ENCODE measurements around the gene UBTD2. TPM values are rescaled to one million over a fixed set of nuclear protein-coding genes. Genes with fewer than 3 reads are reported as not detected.
"Not testable (repeated sequence)": the region's sequence is repeated elsewhere in the genome, so short reads cannot be mapped to it uniquely, and the experiment has no call there.

The UBTD2 gene
- total and polyA plus RNA-seq, 4 donors, result 8.8 to 21.1 (median 16.6) TPM

DNA sequence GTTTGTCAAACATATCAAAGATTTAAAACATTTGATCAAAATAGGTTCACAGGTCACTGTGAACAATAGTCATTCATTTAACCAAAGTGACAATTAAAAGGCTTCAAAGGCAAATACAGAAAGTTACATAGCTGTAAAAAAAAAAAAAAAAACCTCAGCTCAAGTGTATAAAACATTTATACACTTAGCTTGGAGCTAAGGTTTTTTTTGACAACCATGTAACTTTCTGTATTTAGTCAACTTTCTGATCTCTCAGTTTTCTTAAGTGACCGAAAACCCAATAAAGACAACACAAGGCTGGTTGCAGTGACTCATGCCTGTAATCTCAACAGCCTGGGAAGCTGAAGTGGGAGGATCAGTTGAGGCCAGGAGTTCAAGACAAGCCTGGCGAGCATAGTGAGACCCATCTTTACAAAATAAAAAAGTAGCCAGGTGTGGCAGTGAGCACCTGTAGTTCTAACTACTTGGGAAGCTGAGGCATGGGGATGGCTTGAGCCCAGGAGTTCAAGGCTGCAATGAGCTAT is 16.4 kb upstream of the UBTD2 start:
- H3K36me3 ChIP-seq (ENCODE audit: control insufficient read depth in 1 of 2, insufficient read depth in 2 of 2, low read length in 1 of 2), result no peaks in the 10 kb centered on the region
- ATAC-seq (ENCODE audit: low FRiP score) (no peak), DNase-seq (no peak)
- no peak overlapping the region for H3K4me3 ChIP-seq (ENCODE audit: low read length in 2 of 2)
- peaks cover 3 to 5% of the 10 kb centered on the region in 2 donors for H3K4me1 ChIP-seq (ENCODE audit: control insufficient read depth in 1 of 2, insufficient read depth in 2 of 2, low read length in 2 of 2)
- H3K27ac ChIP-seq (ENCODE audit: low read depth in 1 of 2, low read length in 2 of 2), result no peak overlapping the region
- no peaks in the 10 kb centered on the region for H3K9me3 ChIP-seq (ENCODE audit: control insufficient read depth, low read length)
- peaks cover 0 to 2% of the 10 kb centered on the region in 2 donors for H3K27me3 ChIP-seq (ENCODE audit: control insufficient read depth in 1 of 2, insufficient read depth in 2 of 2, low read length in 1 of 2)
- intact Hi-C loops (cut with DNase I), result loop anchor here in 1 of 2 donors (10.0 kb wide), 1 partner anchor 145 kb away; no protein-coding TSS in a partner anchor
- 21 to 29% methylated on average over 2 of the region's 2 CpGs for WGBS, 2 donors

DNA sequence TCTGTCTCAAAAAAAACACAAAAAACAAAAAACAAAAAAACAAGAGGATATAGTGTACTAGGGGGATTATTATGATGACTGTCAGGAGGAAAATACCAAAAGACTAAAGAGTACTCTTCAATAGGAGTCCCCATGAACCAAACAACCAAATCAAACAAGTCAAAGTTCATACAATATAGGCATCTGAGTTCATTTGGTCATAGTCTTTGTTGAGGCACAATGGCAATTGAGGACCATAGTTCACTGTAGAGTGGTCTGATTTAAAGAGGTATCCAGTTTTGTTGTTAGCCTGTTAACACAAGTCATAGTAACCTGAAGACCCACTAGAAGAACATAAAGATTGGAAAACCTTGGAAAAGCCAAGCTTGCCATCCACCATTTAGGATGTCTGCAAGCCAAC is 11.3 kb upstream of the UBTD2 start:
- Histone ChIP-seq H3K27me3 (ENCODE audit: control insufficient read depth in 1 of 2, insufficient read depth in 2 of 2, low read length in 1 of 2) (peaks cover 0 to 2% of the 10 kb centered on the region in 2 donors), H3K27ac (ENCODE audit: low read depth in 1 of 2, low read length in 2 of 2) (no peak overlapping the region), H3K4me1 (ENCODE audit: control insufficient read depth in 1 of 2, insufficient read depth in 2 of 2, low read length in 2 of 2) (peaks cover 0 to 3% of the 10 kb centered on the region in 2 donors), H3K36me3 (ENCODE audit: control insufficient read depth in 1 of 2, insufficient read depth in 2 of 2, low read length in 1 of 2) (no peaks in the 10 kb centered on the region), H3K9me3 (ENCODE audit: control insufficient read depth, low read length) (no peaks in the 10 kb centered on the region), H3K4me3 (ENCODE audit: low read length in 2 of 2) (no peak overlapping the region)
- no peak for ATAC-seq (ENCODE audit: low FRiP score)
- no peak for DNase-seq
- intact Hi-C loops (cut with DNase I), result loop anchor here in 1 of 2 donors (5.0 to 10.0 kb wide), 2 partner anchors 150 to 188 kb away; no protein-coding TSS in a partner anchor

DNA sequence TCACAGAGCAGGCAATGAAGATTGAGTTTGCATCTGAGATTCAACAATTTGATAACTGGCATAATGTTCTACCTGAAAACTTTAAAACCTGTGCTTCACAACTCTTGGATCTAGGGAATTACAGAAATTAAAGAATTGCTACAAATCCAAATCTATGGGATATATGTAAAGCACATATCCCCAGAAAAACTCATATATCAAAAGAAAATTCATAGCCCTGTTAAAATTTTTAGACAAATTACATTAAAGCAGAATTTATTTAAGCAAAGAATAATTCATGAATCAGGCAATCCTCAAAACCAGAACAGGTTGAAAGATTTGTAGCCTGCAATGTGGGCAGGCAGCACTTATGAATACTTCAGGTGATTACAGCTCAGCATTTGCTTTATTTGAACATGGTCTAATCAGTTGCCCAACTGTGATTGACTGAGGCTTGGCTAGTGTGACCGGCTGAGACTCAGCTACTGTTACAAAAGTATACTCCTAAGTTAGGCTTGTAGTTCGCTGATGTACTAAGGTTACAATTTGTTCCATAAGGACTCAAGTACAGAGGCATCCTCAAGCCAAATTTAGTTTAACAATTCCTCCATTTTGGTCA is 10.3 kb upstream of the UBTD2 start:
- peaks cover 0 to 3% of the 10 kb centered on the region in 2 donors for H3K4me1 ChIP-seq (ENCODE audit: control insufficient read depth in 1 of 2, insufficient read depth in 2 of 2, low read length in 2 of 2)
- ATAC-seq (ENCODE audit: low FRiP score) (no peak), DNase-seq (no peak)
- intact Hi-C loops (cut with DNase I), result loop anchor here in 1 of 2 donors (5.0 to 10.0 kb wide), 2 partner anchors 151 to 187 kb away; no protein-coding TSS in a partner anchor
- 75 to 76% methylated on average over 2 of the region's 2 CpGs for WGBS, 2 donors
- H3K27ac ChIP-seq (ENCODE audit: low read depth in 1 of 2, low read length in 2 of 2), result no peak overlapping the region
- H3K27me3 ChIP-seq (ENCODE audit: control insufficient read depth in 1 of 2, insufficient read depth in 2 of 2, low read length in 1 of 2), result peaks cover 0 to 2% of the 10 kb centered on the region in 2 donors
- no peak overlapping the region for H3K4me3 ChIP-seq (ENCODE audit: low read length in 2 of 2)
- no peaks in the 10 kb centered on the region for H3K9me3 ChIP-seq (ENCODE audit: control insufficient read depth, low read length)
- H3K36me3 ChIP-seq (ENCODE audit: control insufficient read depth in 1 of 2, insufficient read depth in 2 of 2, low read length in 1 of 2), result no peaks in the 10 kb centered on the region

DNA sequence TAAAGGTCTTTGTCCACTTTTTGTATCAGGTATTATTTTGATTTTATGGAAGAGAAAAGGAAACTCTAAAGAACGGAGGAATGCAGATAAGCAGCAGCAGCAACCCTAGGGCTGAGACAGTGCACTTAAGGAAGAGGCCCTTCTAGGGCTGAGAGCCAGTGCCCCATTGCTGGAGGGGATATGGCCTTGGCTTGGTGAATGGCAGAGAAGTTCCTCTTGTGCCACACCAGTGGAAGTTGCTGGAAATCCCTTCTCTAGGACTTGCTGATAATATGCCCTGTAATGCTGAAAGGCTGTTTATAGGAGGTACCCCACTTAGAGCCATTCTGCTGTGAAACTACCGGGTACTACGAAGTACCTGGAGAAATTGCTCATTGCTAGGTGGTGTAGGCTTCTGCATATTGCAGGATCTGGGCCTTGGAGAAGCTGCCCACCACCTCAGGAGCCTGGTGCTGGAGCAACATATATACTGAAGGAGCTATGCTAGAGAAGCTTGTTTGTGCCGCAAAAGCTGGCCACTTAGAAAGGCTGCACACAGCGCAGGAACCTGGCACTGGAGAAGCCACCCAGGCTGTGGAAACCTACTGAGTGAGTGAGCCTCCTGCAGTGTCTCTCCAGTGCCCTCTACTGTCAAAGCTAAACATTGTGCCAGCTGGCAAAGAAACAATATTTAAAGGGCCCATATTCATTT is 9.6 kb upstream of the UBTD2 start:
- Histone ChIP-seq H3K4me3 (ENCODE audit: low read length in 2 of 2) (no peak overlapping the region), H3K4me1 (ENCODE audit: control insufficient read depth in 1 of 2, insufficient read depth in 2 of 2, low read length in 2 of 2) (no peaks in the 10 kb centered on the region), H3K27ac (ENCODE audit: low read depth in 1 of 2, low read length in 2 of 2) (no peak overlapping the region), H3K9me3 (ENCODE audit: control insufficient read depth, low read length) (no peaks in the 10 kb centered on the region), H3K27me3 (ENCODE audit: control insufficient read depth in 1 of 2, insufficient read depth in 2 of 2, low read length in 1 of 2) (peaks cover 0 to 2% of the 10 kb centered on the region in 2 donors), H3K36me3 (ENCODE audit: control insufficient read depth in 1 of 2, insufficient read depth in 2 of 2, low read length in 1 of 2) (no peaks in the 10 kb centered on the region)
- DNase-seq (peak in 1 of 2 donors; percentile 72), ATAC-seq (ENCODE audit: low FRiP score) (peak; percentile 85)
- intact Hi-C loops (cut with DNase I), result loop anchor here in 1 of 2 donors (5.0 to 10.0 kb wide), 2 partner anchors 152 to 186 kb away; no protein-coding TSS in a partner anchor
- 49 to 56% methylated on average over 5 of the region's 5 CpGs for WGBS, 2 donors

DNA sequence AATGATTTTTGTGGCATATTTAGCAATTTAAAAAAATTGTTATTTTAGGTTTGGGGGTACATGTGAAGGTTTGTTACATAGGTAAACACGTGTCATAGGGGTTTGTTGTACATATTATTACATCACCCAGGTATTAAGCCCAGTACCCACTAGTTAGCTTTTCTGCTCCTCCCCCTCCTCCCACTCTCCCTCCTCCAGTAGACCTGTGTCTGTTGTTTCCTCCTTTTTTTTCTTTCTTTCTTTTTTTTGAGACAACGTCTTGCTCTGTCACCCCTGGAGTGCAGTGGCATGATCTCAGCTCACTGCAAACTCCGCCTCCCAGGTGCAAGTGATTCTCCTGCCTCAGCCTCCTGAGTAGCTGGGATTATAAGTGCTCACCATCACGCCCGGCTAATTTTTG is 8.3 kb upstream of the UBTD2 start:
- H3K9me3 ChIP-seq (ENCODE audit: control insufficient read depth, low read length); H3K4me1 ChIP-seq (ENCODE audit: control insufficient read depth in 1 of 2, insufficient read depth in 2 of 2, low read length in 2 of 2); H3K36me3 ChIP-seq (ENCODE audit: control insufficient read depth in 1 of 2, insufficient read depth in 2 of 2, low read length in 1 of 2); H3K4me3 ChIP-seq (ENCODE audit: low read length in 2 of 2); H3K27ac ChIP-seq (ENCODE audit: low read depth in 1 of 2, low read length in 2 of 2); H3K27me3 ChIP-seq (ENCODE audit: control insufficient read depth in 1 of 2, insufficient read depth in 2 of 2, low read length in 1 of 2); ATAC-seq (ENCODE audit: low FRiP score); DNase-seq: not testable (repeated sequence)
- WGBS, 2 donors, result 83 to 86% methylated on average over 5 of the region's 5 CpGs
- intact Hi-C loops (cut with DNase I), result loop anchor here in 1 of 2 donors (5.0 to 10.0 kb wide), 2 partner anchors 153 to 185 kb away; no protein-coding TSS in a partner anchor

DNA sequence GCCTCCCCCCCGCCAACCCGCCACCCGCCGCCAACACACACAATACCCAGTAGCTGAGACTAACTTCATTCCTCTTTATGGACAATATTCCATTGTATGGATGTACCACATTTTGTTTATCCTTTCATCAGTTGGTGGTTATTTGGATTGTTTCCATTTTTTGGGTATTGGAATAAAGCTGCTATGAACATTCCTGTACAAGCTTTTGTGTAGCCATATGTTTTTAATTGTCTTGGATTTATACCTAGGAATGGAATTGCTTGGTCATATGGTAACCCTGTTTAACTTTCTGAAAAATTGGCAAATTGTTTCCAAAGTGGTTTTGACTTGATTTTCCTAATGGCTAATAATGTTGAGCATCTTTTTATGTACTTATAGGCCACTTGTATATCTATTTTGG is 4.9 kb upstream of the UBTD2 start:
- intact Hi-C loops (cut with DNase I), result loop anchor here in 1 of 2 donors (10.0 kb wide), 1 partner anchor 284 kb away; the partner anchor contains the start of gene FBXW11
- H3K9me3 ChIP-seq (ENCODE audit: control insufficient read depth, low read length), result no peaks in the 10 kb centered on the region
- H3K36me3 ChIP-seq (ENCODE audit: control insufficient read depth in 1 of 2, insufficient read depth in 2 of 2, low read length in 1 of 2), result no peaks in the 10 kb centered on the region
- 98% methylated on average over 4 of the region's 4 CpGs for WGBS, 2 donors
- no peak for ATAC-seq (ENCODE audit: low FRiP score)
- no peak for DNase-seq
- H3K27ac ChIP-seq (ENCODE audit: low read depth in 1 of 2, low read length in 2 of 2), result no peak overlapping the region
- no peaks in the 10 kb centered on the region for H3K4me1 ChIP-seq (ENCODE audit: control insufficient read depth in 1 of 2, insufficient read depth in 2 of 2, low read length in 2 of 2)
- H3K27me3 ChIP-seq (ENCODE audit: control insufficient read depth in 1 of 2, insufficient read depth in 2 of 2, low read length in 1 of 2), result no peaks in the 10 kb centered on the region
- no peak overlapping the region for H3K4me3 ChIP-seq (ENCODE audit: low read length in 2 of 2)

DNA sequence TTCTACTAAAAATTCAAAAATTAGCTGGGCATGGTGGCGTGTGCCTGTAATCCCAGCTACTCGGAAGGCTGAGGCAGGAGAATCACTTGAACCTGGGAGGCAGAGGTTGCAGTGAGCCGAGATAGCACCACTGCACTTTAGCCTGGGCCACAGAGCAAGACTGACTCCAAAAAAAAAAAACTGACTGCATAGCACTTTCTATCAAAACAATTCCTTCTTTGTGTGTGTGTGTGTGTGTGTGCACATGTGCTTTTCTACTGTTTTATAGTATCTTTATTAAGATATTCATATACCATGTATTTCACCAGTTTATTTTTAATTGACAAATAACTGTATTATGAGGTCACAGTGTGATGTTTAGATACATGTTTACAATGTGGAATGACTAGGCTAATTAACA is 3.6 kb upstream of the UBTD2 start:
- H3K27me3 ChIP-seq (ENCODE audit: control insufficient read depth in 1 of 2, insufficient read depth in 2 of 2, low read length in 1 of 2); H3K27ac ChIP-seq (ENCODE audit: low read depth in 1 of 2, low read length in 2 of 2); DNase-seq; H3K4me3 ChIP-seq (ENCODE audit: low read length in 2 of 2); ATAC-seq (ENCODE audit: low FRiP score); H3K9me3 ChIP-seq (ENCODE audit: control insufficient read depth, low read length); H3K36me3 ChIP-seq (ENCODE audit: control insufficient read depth in 1 of 2, insufficient read depth in 2 of 2, low read length in 1 of 2); H3K4me1 ChIP-seq (ENCODE audit: control insufficient read depth in 1 of 2, insufficient read depth in 2 of 2, low read length in 2 of 2): not testable (repeated sequence)
- intact Hi-C loops (cut with DNase I), result loop anchor here in 1 of 2 donors (10.0 kb wide), 1 partner anchor 282 kb away; the partner anchor contains the start of gene FBXW11
- 88 to 94% methylated on average over 3 of the region's 3 CpGs for WGBS, 2 donors

DNA sequence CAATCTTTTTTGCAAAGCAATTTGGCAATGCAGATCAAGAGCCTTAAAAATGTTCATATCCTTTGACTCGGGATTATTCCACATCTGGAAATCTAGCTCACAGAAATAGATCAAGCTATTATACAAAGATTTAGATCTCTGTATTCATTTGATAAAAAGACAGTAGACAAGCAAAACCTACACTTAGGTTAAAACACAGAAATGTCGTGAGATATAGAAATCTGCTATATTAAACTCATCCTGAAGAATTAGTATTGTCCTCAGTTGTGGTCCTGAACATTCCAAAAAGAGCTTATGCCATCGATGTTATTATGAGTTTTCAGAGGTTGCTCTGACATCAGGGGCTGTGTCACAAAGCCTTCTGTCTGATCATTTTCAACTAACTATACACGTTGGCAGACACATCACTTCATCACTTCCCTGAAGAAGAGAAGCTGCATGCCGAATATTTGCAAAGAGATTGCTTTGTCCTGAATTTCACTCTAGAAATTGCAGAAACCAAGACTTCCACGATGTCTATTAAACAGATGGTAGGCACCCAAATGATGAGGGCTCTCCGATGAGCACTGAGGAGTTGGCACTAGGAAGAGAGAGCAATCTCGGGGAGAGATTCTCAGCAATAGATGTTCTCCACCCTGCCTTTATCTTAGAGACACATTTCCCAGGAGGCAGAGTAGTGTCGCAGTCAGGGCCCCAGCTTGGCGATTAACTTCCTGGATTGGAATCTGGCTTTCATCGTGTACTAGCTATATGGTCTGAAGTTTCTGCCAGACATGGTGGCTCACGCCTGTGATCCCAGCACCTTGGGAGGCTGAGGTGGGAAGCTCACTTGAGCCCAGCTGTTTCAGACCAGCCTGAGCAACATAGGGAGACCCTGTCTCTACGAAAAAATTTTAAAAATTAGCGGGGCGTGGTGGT is 1.9 kb upstream of the UBTD2 start:
- H3K36me3 ChIP-seq (ENCODE audit: control insufficient read depth in 1 of 2, insufficient read depth in 2 of 2, low read length in 1 of 2), result no peaks in the 10 kb centered on the region
- H3K27ac ChIP-seq (ENCODE audit: low read depth in 1 of 2, low read length in 2 of 2), result no peak overlapping the region
- no peaks in the 10 kb centered on the region for H3K4me1 ChIP-seq (ENCODE audit: control insufficient read depth in 1 of 2, insufficient read depth in 2 of 2, low read length in 2 of 2)
- DNase-seq (no peak), ATAC-seq (ENCODE audit: low FRiP score) (no peak)
- no peaks in the 10 kb centered on the region for H3K9me3 ChIP-seq (ENCODE audit: control insufficient read depth, low read length)
- WGBS, 2 donors, result 82 to 84% methylated on average over 15 of the region's 15 CpGs
- H3K27me3 ChIP-seq (ENCODE audit: control insufficient read depth in 1 of 2, insufficient read depth in 2 of 2, low read length in 1 of 2), result no peaks in the 10 kb centered on the region
- intact Hi-C loops (cut with DNase I), result loop anchor here in 1 of 2 donors (10.0 kb wide), 1 partner anchor 281 kb away; the partner anchor contains the start of gene FBXW11
- no peak overlapping the region for H3K4me3 ChIP-seq (ENCODE audit: low read length in 2 of 2)
